ENCODE data around the gene NBL1.

GRCh38 chr1:19682257-19682656 is 38.1 kb downstream of the NBL1 start:
- TF ChIP-seq, protein P1, sequence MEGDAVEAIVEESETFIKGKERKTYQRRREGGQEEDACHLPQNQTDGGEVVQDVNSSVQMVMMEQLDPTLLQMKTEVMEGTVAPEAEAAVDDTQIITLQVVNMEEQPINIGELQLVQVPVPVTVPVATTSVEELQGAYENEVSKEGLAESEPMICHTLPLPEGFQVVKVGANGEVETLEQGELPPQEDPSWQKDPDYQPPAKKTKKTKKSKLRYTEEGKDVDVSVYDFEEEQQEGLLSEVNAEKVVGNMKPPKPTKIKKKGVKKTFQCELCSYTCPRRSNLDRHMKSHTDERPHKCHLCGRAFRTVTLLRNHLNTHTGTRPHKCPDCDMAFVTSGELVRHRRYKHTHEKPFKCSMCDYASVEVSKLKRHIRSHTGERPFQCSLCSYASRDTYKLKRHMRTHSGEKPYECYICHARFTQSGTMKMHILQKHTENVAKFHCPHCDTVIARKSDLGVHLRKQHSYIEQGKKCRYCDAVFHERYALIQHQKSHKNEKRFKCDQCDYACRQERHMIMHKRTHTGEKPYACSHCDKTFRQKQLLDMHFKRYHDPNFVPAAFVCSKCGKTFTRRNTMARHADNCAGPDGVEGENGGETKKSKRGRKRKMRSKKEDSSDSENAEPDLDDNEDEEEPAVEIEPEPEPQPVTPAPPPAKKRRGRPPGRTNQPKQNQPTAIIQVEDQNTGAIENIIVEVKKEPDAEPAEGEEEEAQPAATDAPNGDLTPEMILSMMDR (IDR thresholded peaks at IDR 0.05; ENCODE audit: low read depth, low read length, poor library complexity, severe bottlenecking), result no peak
- TF ChIP-seq EZH2phosphoT487 (IDR thresholded peaks at IDR 0.05; ENCODE audit: borderline replicate concordance, low read length), result no peak

Data from DOHH2 (cell line).